ENCODE data around the gene MROH9. TPM values are rescaled to one million over a fixed set of nuclear protein-coding genes. Genes with fewer than 3 reads are reported as not detected.

Gene MROH9
- total and polyA plus RNA-seq, 2 of the 8 experiments (the other 6 are each of a cell fraction or from before 2014, with no cell fraction given): not detected

- Histone ChIP-seq H3K9me3 (ENCODE audit: insufficient read depth in 2 of 2, low read depth in 1 of 2, low read length in 1 of 2) (no peaks in the 10 kb centered on the region), H3K56ac (replicated peaks; ENCODE audit: insufficient read length, low read depth, low read length) (no peak within 1 kb of the TSS), H3K9ac (replicated peaks in 1 of 4; ENCODE audit: extremely low read depth in 1 of 4, low read depth in 3 of 4, low read length in 3 of 4) (no peak within 1 kb of the TSS), H3K23ac (ENCODE audit: insufficient read length) (no peak within 1 kb of the TSS), H3K4me2 (ENCODE audit: insufficient read depth in 1 of 2, low read depth in 2 of 2, low read length in 2 of 2) (no peak within 1 kb of the TSS), H3K36me3 (ENCODE audit: control insufficient read depth in 2 of 4, insufficient read depth in 4 of 4, low read length in 3 of 4) (no peaks in the 10 kb centered on the region), H3K79me2 (ENCODE audit: control insufficient read depth in 1 of 2, insufficient read depth in 2 of 2, low read length in 2 of 2) (no peaks in the 10 kb centered on the region), H3K79me1 (ENCODE audit: low read depth, low read length) (no peaks in the 10 kb centered on the region), H4K91ac (replicated peaks; ENCODE audit: insufficient read length, low read length) (no peak within 1 kb of the TSS), H2BK5ac (ENCODE audit: low read depth, low read length) (no peak within 1 kb of the TSS), H4K20me1 (replicated peaks in 1 of 2; ENCODE audit: control insufficient read depth in 1 of 2, insufficient read depth in 2 of 2, low read length in 2 of 2) (no peaks in the 10 kb centered on the region), H3K4ac (replicated peaks; ENCODE audit: insufficient read length, low read depth, low read length) (no peak within 1 kb of the TSS), H2BK120ac (replicated peaks; ENCODE audit: low read depth, low read length) (no peak within 1 kb of the TSS), H2AK5ac (ENCODE audit: low read depth, low read length) (no peak within 1 kb of the TSS), H2BK15ac (ENCODE audit: low read length) (no peak within 1 kb of the TSS), H2AFZ (ENCODE audit: low read length) (no peak within 1 kb of the TSS), H3K4me3 (ENCODE audit: extremely low read depth in 1 of 4, insufficient read depth in 2 of 4, low read depth in 3 of 4, low read length in 4 of 4) (no peak within 1 kb of the TSS), H3K23me2 (ENCODE audit: low read depth, low read length) (no peaks in the 10 kb centered on the region), H2BK20ac (ENCODE audit: low read length) (no peak within 1 kb of the TSS), H4K8ac (ENCODE audit: extremely low read depth, insufficient read depth, low read length) (no peak within 1 kb of the TSS), H2BK12ac (ENCODE audit: low read depth, low read length) (no peak within 1 kb of the TSS), H3K14ac (ENCODE audit: insufficient read length) (no peak within 1 kb of the TSS), H3K4me1 (replicated peaks in 1 of 4; ENCODE audit: control insufficient read depth in 3 of 4, insufficient read depth in 4 of 4, low read length in 3 of 4) (no peaks in the 10 kb centered on the region), H4K5ac (ENCODE audit: insufficient read length, low read depth, low read length) (no peak within 1 kb of the TSS), H3K18ac (ENCODE audit: extremely low read depth, low read length) (no peak within 1 kb of the TSS), H3K27me3 (replicated peaks in 1 of 4; ENCODE audit: control insufficient read depth in 3 of 4, extremely low read depth in 1 of 4, insufficient read depth in 3 of 4, low read length in 3 of 4) (no peaks in the 10 kb centered on the region), H3K27ac (ENCODE audit: low read depth, low read length) (no peak within 1 kb of the TSS)
- TF ChIP-seq PHF8 (conservative IDR thresholded peaks at IDR 0.05; ENCODE audit: low read depth, low read length) (no peak), SRF (IDR thresholded peaks at IDR 0.05; ENCODE audit: low read depth, low read length) (no peak), KDM4A (IDR thresholded peaks at IDR 0.05; ENCODE audit: low read depth, low read length, severe bottlenecking) (no peak), TCF12 (IDR thresholded peaks at IDR 0.05; ENCODE audit: low read depth, low read length) (no peak), SAP30 (IDR thresholded peaks at IDR 0.05; ENCODE audit: insufficient read depth, insufficient replicate concordance, low read length) (no peak), SP2 (IDR thresholded peaks at IDR 0.05; ENCODE audit: low read length) (no peak), RBBP5 (IDR thresholded peaks at IDR 0.05; ENCODE audit: borderline replicate concordance, low read depth, low read length) (no peak), BRCA1 (IDR thresholded peaks at IDR 0.05; ENCODE audit: low read depth, low read length) (no peak), BCL11A (IDR thresholded peaks at IDR 0.05; ENCODE audit: low read depth in 2 of 2, low read length in 2 of 2) (no peak), GTF2F1 (IDR thresholded peaks at IDR 0.05; ENCODE audit: borderline replicate concordance, low read depth, low read length) (no peak), EGR1 (IDR thresholded peaks at IDR 0.05; ENCODE audit: borderline replicate concordance, low read depth, low read length) (no peak), NRF1 (IDR thresholded peaks at IDR 0.05; ENCODE audit: low read depth, low read length) (no peak)
- 83% methylated on average over 5 of the region's 5 CpGs; no CpG with 5 or more reads in 1 of the 2 experiments for WGBS, 2 experiments (ENCODE audit: extremely low coverage in 1 of 2, insufficient coverage in 1 of 2, insufficient read length in 1 of 2, insufficient replicate concordance in 2 of 2, low coverage in 1 of 2, low lambda C conversion rate in 2 of 2, missing lambda C conversion rate in 1 of 2)
- FAIRE-seq (no peak), DNase-seq (ENCODE audit: low read depth in 1 of 2, low spot score in 2 of 2) (no peak)
- POLR2A ChIA-PET (ENCODE audit: partially characterized antibody): interaction anchor here (1.3 kb wide), 1 partner anchor 9 kb away, joined by 3 read pairs; no protein-coding TSS in a partner anchor
- CTCF ChIA-PET (ENCODE audit: partially characterized antibody): interaction anchor here (0.7 to 3.0 kb wide), 5 partner anchors 9 to 155 kb away, joined by 3 to 30 read pairs (median 4); no protein-coding TSS in a partner anchor
Measured at GRCh38 chr1:171090604-171091003, 155.3 kb downstream of the MROH9 start, which contains the start of gene FMO3. TSS of gene FMO3 (plus strand) at chr1:171090905. CDS start at chr1:171092659, 1,754 bp downstream.
